DMS 273 treated with DMSO at 0.1 percent for 48 hours (cell line): ENCODE data around the gene SPANXN3.
"Not testable (repeated sequence)": the region's sequence is repeated elsewhere in the genome, so short reads cannot be mapped to it uniquely, and the experiment has no call there.

Source experiments
- DNase-seq: peaks from one replicate; lab custom pipeline; 2025; lab: John Stamatoyannopoulos, UW

SPANXN3 gene

GRCh38 chrX:143517375-143517774 is at the start of gene SPANXN3:
Gene SPANXN3 (minus strand): TSS chrX:143517475. CDS start chrX:143517391, 84 bp downstream.
- DNase-seq = not testable (repeated sequence)

GRCh38 chrX:143536176-143536575 is 18.9 kb upstream of the SPANXN3 start:
- no peak for DNase-seq

- DNase-seq = not testable (repeated sequence)
Observed at GRCh38 chrX:143502196-143502595, 15.1 kb downstream of the SPANXN3 start.

- no peak for DNase-seq
Observed at GRCh38 chrX:143500751-143501150, 16.5 kb downstream of the SPANXN3 start.

GRCh38 chrX:143486105-143486504 is 31.2 kb downstream of the SPANXN3 start:
- DNase-seq = no peak

- no peak for DNase-seq
Observed at GRCh38 chrX:143476751-143477150, 40.5 kb downstream of the SPANXN3 start.

- DNase-seq = no peak
Observed at GRCh38 chrX:143472347-143472938, 44.8 kb downstream of the SPANXN3 start.

GRCh38 chrX:143466130-143466529 is 51.1 kb downstream of the SPANXN3 start:
- DNase-seq = no peak

- no peak for DNase-seq
Observed at GRCh38 chrX:143462696-143463095, 54.6 kb downstream of the SPANXN3 start.

- no peak for DNase-seq
Observed at GRCh38 chrX:143461606-143462005, 55.7 kb downstream of the SPANXN3 start.
